HEK293T (cell line): ENCODE measurements around the gene SIRPG.

Source experiments
- BHLHE40 ChIP-seq: fragments of 450-650 bp; IDR thresholded peaks from 2 replicates; pipeline ENCODE4 v1.6.1; 2016; ENCODE audit warnings: mild to moderate bottlenecking, moderate library complexity, borderline replicate concordance
- ELF4 ChIP-seq: fragments of 450-650 bp; IDR thresholded peaks from 2 replicates; pipeline ENCODE4 v1.6.1; 2017; ENCODE audit warnings: antibody characterized with exemption
- FOXA1 ChIP-seq: fragments of 450-650 bp; IDR thresholded peaks from 2 replicates; pipeline ENCODE4 v1.6.1; 2016; ENCODE audit warnings: mild to moderate bottlenecking
- FOXK2 ChIP-seq: fragments of 450-650 bp; IDR thresholded peaks from 2 replicates; pipeline ENCODE4 v1.6.1; 2016; ENCODE audit warnings: mild to moderate bottlenecking
- FOXM1 ChIP-seq: fragments of 450-650 bp; IDR thresholded peaks from 2 replicates; pipeline ENCODE4 v1.6.1; 2017; ENCODE audit warnings: mild to moderate bottlenecking, borderline replicate concordance
- HDGF ChIP-seq: fragments of 450-650 bp; IDR thresholded peaks from 2 replicates; pipeline ENCODE4 v1.6.1; 2017; ENCODE audit warnings: antibody characterized with exemption, borderline replicate concordance
- SP1 ChIP-seq: fragments of 450-650 bp; IDR thresholded peaks from 2 replicates; pipeline ENCODE4 v1.6.1; 2017
- SUZ12 ChIP-seq: fragments of 450-650 bp; IDR thresholded peaks from 2 replicates; pipeline ENCODE4 v1.6.1; 2016; ENCODE audit warnings: mild to moderate bottlenecking
- ZNF384 ChIP-seq: fragments of 450-650 bp; IDR thresholded peaks from 2 replicates; pipeline ENCODE4 v1.6.1; 2016

- TF ChIP-seq ZNF384 (no peak), SP1 (no peak), BHLHE40 (no peak), ELF4 (no peak), FOXA1 (no peak), FOXK2 (no peak), SUZ12 (no peak), FOXM1 (no peak), HDGF (no peak)
These were observed 69.6 kb downstream of the SIRPG start for GRCh38 chr20:1587781-1588532.
